ENCODE measurements around the gene KPNA3. TPM values are rescaled to one million over a fixed set of nuclear protein-coding genes. Genes with fewer than 3 reads are reported as not detected.

Gene KPNA3, protein sequence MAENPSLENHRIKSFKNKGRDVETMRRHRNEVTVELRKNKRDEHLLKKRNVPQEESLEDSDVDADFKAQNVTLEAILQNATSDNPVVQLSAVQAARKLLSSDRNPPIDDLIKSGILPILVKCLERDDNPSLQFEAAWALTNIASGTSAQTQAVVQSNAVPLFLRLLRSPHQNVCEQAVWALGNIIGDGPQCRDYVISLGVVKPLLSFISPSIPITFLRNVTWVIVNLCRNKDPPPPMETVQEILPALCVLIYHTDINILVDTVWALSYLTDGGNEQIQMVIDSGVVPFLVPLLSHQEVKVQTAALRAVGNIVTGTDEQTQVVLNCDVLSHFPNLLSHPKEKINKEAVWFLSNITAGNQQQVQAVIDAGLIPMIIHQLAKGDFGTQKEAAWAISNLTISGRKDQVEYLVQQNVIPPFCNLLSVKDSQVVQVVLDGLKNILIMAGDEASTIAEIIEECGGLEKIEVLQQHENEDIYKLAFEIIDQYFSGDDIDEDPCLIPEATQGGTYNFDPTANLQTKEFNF
- total RNA-seq (2021; ENCODE audit: unreplicated experiment): 36.8 TPM
- polyA plus RNA-seq (2012; ENCODE audit: insufficient read length): 15.2 TPM
- percentile 83 among the genes with signal in this experiment for Bru-seq, nascent RNA
- BruChase-seq, experiment 1, labeled RNA remaining after a 2-hour chase: percentile 81 among the genes with signal in this experiment
- BruChase-seq, experiment 2, labeled RNA remaining after a 6-hour chase: percentile 90 among the genes with signal in this experiment
- long read RNA-seq, full-length matches to known transcripts: 61 of 74 reads
- long read RNA-seq, partial matches to known transcripts: 2 of 74 reads
- long read RNA-seq, other reads (novel, unspliced or antisense): 11 of 74 reads

DNA sequence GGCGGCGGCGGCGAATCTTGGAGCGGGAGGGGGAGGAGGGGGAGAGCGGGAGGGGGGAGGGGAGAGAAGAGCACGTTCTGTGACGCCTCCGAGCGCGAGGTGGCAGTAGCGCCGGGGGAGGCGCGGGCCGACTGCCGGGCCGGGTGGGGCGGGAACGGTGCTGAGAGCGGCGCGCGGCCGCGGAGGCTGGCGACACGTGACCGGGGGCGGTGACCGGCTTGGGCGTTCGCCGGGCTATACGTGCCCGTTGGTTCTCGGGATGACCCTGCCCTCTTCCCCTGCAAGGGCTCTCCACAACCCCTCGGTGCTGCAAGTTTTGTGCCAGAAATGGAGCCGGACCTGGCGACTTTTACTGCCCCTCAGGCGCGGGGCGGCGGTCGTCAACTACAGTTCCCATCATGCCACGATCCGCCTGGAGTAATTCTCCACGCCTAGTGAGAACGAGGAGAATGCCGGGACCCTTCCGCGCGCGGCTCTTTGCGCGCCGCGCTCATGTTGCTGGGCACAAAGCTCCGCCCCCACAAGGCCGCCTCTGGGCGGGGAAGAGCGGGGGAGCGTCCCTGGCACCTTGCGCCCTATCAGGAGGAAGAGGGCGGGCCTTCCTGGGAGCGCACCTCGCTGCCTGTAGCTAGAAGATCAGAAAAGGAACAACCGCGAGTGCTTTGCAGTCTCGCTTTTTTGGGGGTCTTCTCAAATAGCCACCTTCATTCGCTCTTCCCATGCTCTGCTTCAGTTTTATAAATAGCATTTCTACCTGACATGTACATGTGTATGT is at the start of gene KPNA3:
Gene KPNA3, minus strand, starts transcription at position 133 of the 775 bp plus-strand sequence. CDS start 176 bp downstream, outside the sequence.
- Histone ChIP-seq H3K4me3 (ENCODE audit: low read depth in 2 of 2, low read length in 2 of 2) (peak within 1 kb of the TSS; percentile 73 to 82), H3K36me3 (ENCODE audit: control insufficient read depth, insufficient read depth, low read length) (no peaks in the 10 kb centered on the region; the same call in 1 of the 2 replicates), H3K4me1 (ENCODE audit: control insufficient read depth, insufficient read depth, low read length) (peaks cover 6% of the 10 kb centered on the region), H3K27me3 (ENCODE audit: control insufficient read depth, insufficient read depth, low read length) (no peaks in the 10 kb centered on the region), H3K9me3 (ENCODE audit: control insufficient read depth, insufficient read depth, low read depth, low read length) (no peaks in the 10 kb centered on the region), H3K27ac (ENCODE audit: low read length) (peak within 1 kb of the TSS; percentile 78)
- intact Hi-C loops (cut with micrococcal nuclease; ENCODE audit: unreplicated experiment) (no loop called here), in situ Hi-C loops (cut with HindIII; ENCODE audit: low pct_unique_long_range_greater_than_20kb, low sequenced_read_pairs) (no loop called here)
- TF ChIP-seq, protein P1, sequence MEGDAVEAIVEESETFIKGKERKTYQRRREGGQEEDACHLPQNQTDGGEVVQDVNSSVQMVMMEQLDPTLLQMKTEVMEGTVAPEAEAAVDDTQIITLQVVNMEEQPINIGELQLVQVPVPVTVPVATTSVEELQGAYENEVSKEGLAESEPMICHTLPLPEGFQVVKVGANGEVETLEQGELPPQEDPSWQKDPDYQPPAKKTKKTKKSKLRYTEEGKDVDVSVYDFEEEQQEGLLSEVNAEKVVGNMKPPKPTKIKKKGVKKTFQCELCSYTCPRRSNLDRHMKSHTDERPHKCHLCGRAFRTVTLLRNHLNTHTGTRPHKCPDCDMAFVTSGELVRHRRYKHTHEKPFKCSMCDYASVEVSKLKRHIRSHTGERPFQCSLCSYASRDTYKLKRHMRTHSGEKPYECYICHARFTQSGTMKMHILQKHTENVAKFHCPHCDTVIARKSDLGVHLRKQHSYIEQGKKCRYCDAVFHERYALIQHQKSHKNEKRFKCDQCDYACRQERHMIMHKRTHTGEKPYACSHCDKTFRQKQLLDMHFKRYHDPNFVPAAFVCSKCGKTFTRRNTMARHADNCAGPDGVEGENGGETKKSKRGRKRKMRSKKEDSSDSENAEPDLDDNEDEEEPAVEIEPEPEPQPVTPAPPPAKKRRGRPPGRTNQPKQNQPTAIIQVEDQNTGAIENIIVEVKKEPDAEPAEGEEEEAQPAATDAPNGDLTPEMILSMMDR (IDR thresholded peaks at IDR 0.05): peak; percentile 58
- TF ChIP-seq POLR2AphosphoS5 (IDR thresholded peaks at IDR 0.05; ENCODE audit: low read depth, low read length) (peak; percentile 77; the same call in 1 of the 2 replicates), SIN3A (IDR thresholded peaks at IDR 0.05; ENCODE audit: borderline replicate concordance, insufficient read depth, low read depth, low read length) (no peak)
- DNase-seq (ENCODE audit: low read depth, low spot score): peak; percentile 75
- no TSS peak for BruUV-seq (replicated peaks)
- ATAC-seq: peak; percentile 96
- CTCF ChIA-PET: interaction anchor here (0.6 to 0.7 kb wide), 5 partner anchors 20 to 339 kb away, joined by 4 to 6 read pairs (median 6); no protein-coding TSS in a partner anchor
- POLR2A ChIA-PET: interaction anchor here (0.6 kb wide), 3 partner anchors 45 to 297 kb away, joined by 3 to 15 read pairs (median 6); no protein-coding TSS in a partner anchor

DNA sequence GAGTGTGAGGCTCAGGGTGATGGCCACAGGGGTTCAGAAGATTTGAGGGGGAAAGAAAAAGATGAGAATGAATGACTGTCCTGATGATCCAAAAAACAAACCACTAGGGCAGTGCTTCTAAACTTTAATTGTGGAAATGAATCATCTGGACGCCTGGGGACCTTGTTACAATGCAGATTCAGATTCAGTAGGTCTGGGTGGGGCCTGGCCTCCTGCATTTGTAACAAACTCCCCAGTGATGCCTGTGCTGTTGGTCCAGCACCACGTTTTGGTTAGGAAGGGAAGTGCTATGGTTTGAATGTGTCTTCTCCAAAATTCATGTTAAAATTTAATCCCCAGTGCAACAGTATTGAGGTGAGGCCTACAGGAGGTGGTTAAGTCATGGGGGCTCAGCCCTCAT is 49.5 kb upstream of the KPNA3 start:
- no TSS peak for BruUV-seq (replicated peaks)
- DNase-seq (ENCODE audit: low read depth, low spot score) (no peak), ATAC-seq (no peak)
- no peaks in the 10 kb centered on the region for H3K4me1 ChIP-seq (ENCODE audit: control insufficient read depth, insufficient read depth, low read length)
- intact Hi-C loops (cut with micrococcal nuclease; ENCODE audit: unreplicated experiment): no loop called here
- H3K4me3 ChIP-seq (ENCODE audit: low read depth in 2 of 2, low read length in 2 of 2): no peak overlapping the region
- TF ChIP-seq POLR2AphosphoS5 (IDR thresholded peaks at IDR 0.05; ENCODE audit: low read depth, low read length) (no peak), TCF7L2 (IDR thresholded peaks at IDR 0.05; ENCODE audit: low read depth, low read length) (no peak)
- TF ChIP-seq, protein P2, sequence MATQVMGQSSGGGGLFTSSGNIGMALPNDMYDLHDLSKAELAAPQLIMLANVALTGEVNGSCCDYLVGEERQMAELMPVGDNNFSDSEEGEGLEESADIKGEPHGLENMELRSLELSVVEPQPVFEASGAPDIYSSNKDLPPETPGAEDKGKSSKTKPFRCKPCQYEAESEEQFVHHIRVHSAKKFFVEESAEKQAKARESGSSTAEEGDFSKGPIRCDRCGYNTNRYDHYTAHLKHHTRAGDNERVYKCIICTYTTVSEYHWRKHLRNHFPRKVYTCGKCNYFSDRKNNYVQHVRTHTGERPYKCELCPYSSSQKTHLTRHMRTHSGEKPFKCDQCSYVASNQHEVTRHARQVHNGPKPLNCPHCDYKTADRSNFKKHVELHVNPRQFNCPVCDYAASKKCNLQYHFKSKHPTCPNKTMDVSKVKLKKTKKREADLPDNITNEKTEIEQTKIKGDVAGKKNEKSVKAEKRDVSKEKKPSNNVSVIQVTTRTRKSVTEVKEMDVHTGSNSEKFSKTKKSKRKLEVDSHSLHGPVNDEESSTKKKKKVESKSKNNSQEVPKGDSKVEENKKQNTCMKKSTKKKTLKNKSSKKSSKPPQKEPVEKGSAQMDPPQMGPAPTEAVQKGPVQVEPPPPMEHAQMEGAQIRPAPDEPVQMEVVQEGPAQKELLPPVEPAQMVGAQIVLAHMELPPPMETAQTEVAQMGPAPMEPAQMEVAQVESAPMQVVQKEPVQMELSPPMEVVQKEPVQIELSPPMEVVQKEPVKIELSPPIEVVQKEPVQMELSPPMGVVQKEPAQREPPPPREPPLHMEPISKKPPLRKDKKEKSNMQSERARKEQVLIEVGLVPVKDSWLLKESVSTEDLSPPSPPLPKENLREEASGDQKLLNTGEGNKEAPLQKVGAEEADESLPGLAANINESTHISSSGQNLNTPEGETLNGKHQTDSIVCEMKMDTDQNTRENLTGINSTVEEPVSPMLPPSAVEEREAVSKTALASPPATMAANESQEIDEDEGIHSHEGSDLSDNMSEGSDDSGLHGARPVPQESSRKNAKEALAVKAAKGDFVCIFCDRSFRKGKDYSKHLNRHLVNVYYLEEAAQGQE (IDR thresholded peaks at IDR 0.05; ENCODE audit: insufficient read depth in 1 of 2, low read depth in 2 of 2, low read length in 1 of 2): no peak
- TF ChIP-seq, protein P1 (IDR thresholded peaks at IDR 0.05): no peak
- H3K9me3 ChIP-seq (ENCODE audit: control insufficient read depth, insufficient read depth, low read depth, low read length): no peaks in the 10 kb centered on the region
- no peaks in the 10 kb centered on the region for H3K27me3 ChIP-seq (ENCODE audit: control insufficient read depth, insufficient read depth, low read length)
- H3K36me3 ChIP-seq (ENCODE audit: control insufficient read depth, insufficient read depth, low read length): no peaks in the 10 kb centered on the region
- in situ Hi-C loops (cut with HindIII; ENCODE audit: low pct_unique_long_range_greater_than_20kb, low sequenced_read_pairs): no loop called here
- POLR2A ChIA-PET: no interaction called here
- H3K27ac ChIP-seq (ENCODE audit: low read length): no peak overlapping the region
- CTCF ChIA-PET: no interaction called here

Data from Panc1 (cell line).